GM21367 (cell line): ENCODE data around the gene TLL2.

Experiments
- ATAC-seq: cut with Tn5 transposase; IDR thresholded peaks from one replicate; pipeline ENCODE4 v1.9.1; 2021; ENCODE audit not compliant: unreplicated experiment

TLL2 gene

GRCh38 chr10:96431211-96431970, 82.3 kb downstream of the TLL2 start:
- no peak for ATAC-seq

- no peak for ATAC-seq
Observed at GRCh38 chr10:96427291-96427690, 86.4 kb downstream of the TLL2 start.

GRCh38 chr10:96422525-96422924, 91.2 kb downstream of the TLL2 start:
- ATAC-seq = no peak

GRCh38 chr10:96421995-96422394, 91.7 kb downstream of the TLL2 start:
- no peak for ATAC-seq

GRCh38 chr10:96420228-96421009, 93.3 kb downstream of the TLL2 start:
- no peak for ATAC-seq

- ATAC-seq = no peak
Observed at GRCh38 chr10:96419351-96419750, 94.4 kb downstream of the TLL2 start.

- no peak for ATAC-seq
Observed at GRCh38 chr10:96418582-96418981, 95.1 kb downstream of the TLL2 start.

GRCh38 chr10:96417441-96417840, 96.3 kb downstream of the TLL2 start:
- no peak for ATAC-seq

GRCh38 chr10:96416643-96417042, 97.1 kb downstream of the TLL2 start:
- ATAC-seq = no peak

- no peak for ATAC-seq
Observed at GRCh38 chr10:96415891-96416554, 97.7 kb downstream of the TLL2 start.

GRCh38 chr10:96415150-96415890, 98.4 kb downstream of the TLL2 start:
- ATAC-seq = no peak

- ATAC-seq = no peak
Observed at GRCh38 chr10:96414303-96414702, 99.4 kb downstream of the TLL2 start.

- no peak for ATAC-seq
Observed at GRCh38 chr10:96413151-96413787, 100.5 kb downstream of the TLL2 start.

GRCh38 chr10:96411716-96412320, 101.9 kb downstream of the TLL2 start:
- ATAC-seq = no peak

- no peak for ATAC-seq
Observed at GRCh38 chr10:96410296-96410695, 103.4 kb downstream of the TLL2 start.

- ATAC-seq = no peak
Observed at GRCh38 chr10:96408201-96408600, 105.5 kb downstream of the TLL2 start.

- ATAC-seq = no peak
Observed at GRCh38 chr10:96407560-96408069, 106.1 kb downstream of the TLL2 start.

- no peak for ATAC-seq
Observed at GRCh38 chr10:96406091-96406490, 107.6 kb downstream of the TLL2 start.

GRCh38 chr10:96402417-96403305, 111.1 kb downstream of the TLL2 start:
- ATAC-seq = no peak
